ENCODE measurements around the gene SLC37A1. TPM values are rescaled to one million over a fixed set of nuclear protein-coding genes. Genes with fewer than 3 reads are reported as not detected.

SLC37A1 gene
- total and polyA plus RNA-seq, 9 of the 15 experiments (the other 6 are each of a cell fraction or from before 2014, with no cell fraction given) = 0.06 to 3.4 (median 0.40) TPM

DNA sequence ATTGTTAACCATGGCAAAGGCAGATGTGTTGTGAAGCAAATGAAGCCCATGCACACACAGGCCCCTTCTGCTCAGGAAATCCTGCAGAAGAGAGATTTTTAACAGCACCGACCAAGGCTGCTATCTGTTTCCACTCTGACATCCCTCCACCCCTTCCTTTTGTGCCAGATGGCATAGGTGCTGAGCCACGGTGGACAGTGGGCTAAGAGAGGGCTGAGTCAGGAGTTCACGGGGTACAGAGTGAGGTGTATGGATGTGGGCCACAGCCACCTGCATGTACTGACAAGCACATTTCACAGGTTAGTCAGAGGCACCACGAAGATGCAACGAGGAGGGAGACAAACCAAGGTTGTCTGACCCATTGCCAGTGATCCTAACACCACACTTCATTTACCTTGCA is 27.1 kb upstream of the SLC37A1 start:
- peaks cover 0 to 4% of the 10 kb centered on the region in 2 experiments; a peak in 2 of 5 replicates for H3K4me1 ChIP-seq (replicated peaks in 1 of 2; ENCODE audit: control insufficient read depth in 2 of 2, insufficient read depth in 2 of 2, low read length in 2 of 2)
- WGBS (ENCODE audit: insufficient coverage, low coverage, missing lambda C conversion rate) = 0% methylated on average over 5 of the region's 5 CpGs
- H3K4me3 ChIP-seq = no peak overlapping the region
- H3K4me2 ChIP-seq (ENCODE audit: insufficient read depth, low read length) = no peak overlapping the region
- no peaks in the 10 kb centered on the region for H4K20me1 ChIP-seq (replicated peaks; ENCODE audit: control insufficient read depth, insufficient read depth, low read length)
- no peaks in the 10 kb centered on the region for H3K9me1 ChIP-seq (ENCODE audit: control insufficient read depth, insufficient read depth, low read length)
- no peaks in the 10 kb centered on the region for H3K9me3 ChIP-seq (replicated peaks; ENCODE audit: control insufficient read depth, insufficient read depth, low read depth, low read length)
- no peak overlapping the region for H3K27ac ChIP-seq (ENCODE audit: extremely low read depth, low read depth, low read length)
- ChIA-PET POLR2A (no interaction called here), CTCF (ENCODE audit: low intra/inter-chr PET ratio) (no interaction called here)
- no peak for ATAC-seq
- peaks cover 41 to 45% of the 10 kb centered on the region in 2 experiments for H3K27me3 ChIP-seq (ENCODE audit: control insufficient read depth in 2 of 2, insufficient read depth in 2 of 2, low read length in 2 of 2)
- no peak overlapping the region for H3K9ac ChIP-seq (ENCODE audit: insufficient read depth in 1 of 2, low read depth in 2 of 2, low read length in 2 of 2)
- FAIRE-seq = no peak
- in situ Hi-C loops (cut with MboI) = no loop called here
- no peaks in the 10 kb centered on the region for H3K79me2 ChIP-seq (ENCODE audit: control insufficient read depth, insufficient read depth, low read length)
- H2AFZ ChIP-seq (ENCODE audit: low read depth, low read length) = no peak overlapping the region
- BruUV-seq (replicated peaks) = no TSS peak
- H3K36me3 ChIP-seq (ENCODE audit: control insufficient read depth, insufficient read depth, low read length) = no peaks in the 10 kb centered on the region
- intact Hi-C loops (cut with micrococcal nuclease) = no loop called here
- DNase-seq (ENCODE audit: extremely low read depth in 1 of 4, low spot score in 3 of 4) = no peak
- no peak for TF ChIP-seq POLR2B (IDR thresholded peaks at IDR 0.05; ENCODE audit: low read depth, partially characterized antibody)
- no peak for TF ChIP-seq PHF8 (IDR thresholded peaks at IDR 0.05; ENCODE audit: borderline replicate concordance, low read length)
- TF ChIP-seq POLR2G (IDR thresholded peaks at IDR 0.05; ENCODE audit: low read depth, low read length) = no peak
- no peak for TF ChIP-seq PPARD (CRISPR knock-in tag; IDR thresholded peaks at IDR 0.05)
- TF ChIP-seq, protein P1, sequence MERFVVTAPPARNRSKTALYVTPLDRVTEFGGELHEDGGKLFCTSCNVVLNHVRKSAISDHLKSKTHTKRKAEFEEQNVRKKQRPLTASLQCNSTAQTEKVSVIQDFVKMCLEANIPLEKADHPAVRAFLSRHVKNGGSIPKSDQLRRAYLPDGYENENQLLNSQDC (CRISPR knock-in tag; IDR thresholded peaks at IDR 0.05) = no peak
- TF ChIP-seq MTF1 (CRISPR knock-in tag; IDR thresholded peaks at IDR 0.05; ENCODE audit: borderline replicate concordance) = no peak
- TF ChIP-seq, protein P2, sequence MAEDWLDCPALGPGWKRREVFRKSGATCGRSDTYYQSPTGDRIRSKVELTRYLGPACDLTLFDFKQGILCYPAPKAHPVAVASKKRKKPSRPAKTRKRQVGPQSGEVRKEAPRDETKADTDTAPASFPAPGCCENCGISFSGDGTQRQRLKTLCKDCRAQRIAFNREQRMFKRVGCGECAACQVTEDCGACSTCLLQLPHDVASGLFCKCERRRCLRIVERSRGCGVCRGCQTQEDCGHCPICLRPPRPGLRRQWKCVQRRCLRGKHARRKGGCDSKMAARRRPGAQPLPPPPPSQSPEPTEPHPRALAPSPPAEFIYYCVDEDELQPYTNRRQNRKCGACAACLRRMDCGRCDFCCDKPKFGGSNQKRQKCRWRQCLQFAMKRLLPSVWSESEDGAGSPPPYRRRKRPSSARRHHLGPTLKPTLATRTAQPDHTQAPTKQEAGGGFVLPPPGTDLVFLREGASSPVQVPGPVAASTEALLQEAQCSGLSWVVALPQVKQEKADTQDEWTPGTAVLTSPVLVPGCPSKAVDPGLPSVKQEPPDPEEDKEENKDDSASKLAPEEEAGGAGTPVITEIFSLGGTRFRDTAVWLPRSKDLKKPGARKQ (CRISPR knock-in tag; IDR thresholded peaks at IDR 0.05) = no peak
- TF ChIP-seq PCBP2 (IDR thresholded peaks at IDR 0.05; ENCODE audit: low read depth, low read length, poor library complexity, severe bottlenecking) = no peak
- no peak for TF ChIP-seq ZNF507 (tag; conservative IDR thresholded peaks at IDR 0.05)
- TF ChIP-seq, protein P3, sequence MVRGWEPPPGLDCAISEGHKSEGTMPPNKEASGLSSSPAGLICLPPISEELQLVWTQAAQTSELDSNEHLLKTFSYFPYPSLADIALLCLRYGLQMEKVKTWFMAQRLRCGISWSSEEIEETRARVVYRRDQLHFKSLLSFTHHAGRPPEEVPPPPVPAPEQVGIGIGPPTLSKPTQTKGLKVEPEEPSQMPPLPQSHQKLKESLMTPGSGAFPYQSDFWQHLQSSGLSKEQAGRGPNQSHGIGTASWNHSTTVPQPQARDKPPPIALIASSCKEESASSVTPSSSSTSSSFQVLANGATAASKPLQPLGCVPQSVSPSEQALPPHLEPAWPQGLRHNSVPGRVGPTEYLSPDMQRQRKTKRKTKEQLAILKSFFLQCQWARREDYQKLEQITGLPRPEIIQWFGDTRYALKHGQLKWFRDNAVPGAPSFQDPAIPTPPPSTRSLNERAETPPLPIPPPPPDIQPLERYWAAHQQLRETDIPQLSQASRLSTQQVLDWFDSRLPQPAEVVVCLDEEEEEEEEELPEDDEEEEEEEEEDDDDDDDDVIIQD (CRISPR knock-in tag; IDR thresholded peaks at IDR 0.05) = no peak
- no peak for TF ChIP-seq STAT5A (IDR thresholded peaks at IDR 0.05; ENCODE audit: borderline replicate concordance, low read length)
- no peak for TF ChIP-seq RBM22 (IDR thresholded peaks at IDR 0.05; ENCODE audit: low read depth, low read length, poor library complexity, severe bottlenecking)
- TF ChIP-seq CREB3 (tag; conservative IDR thresholded peaks at IDR 0.05; ENCODE audit: low read depth) = no peak
- no peak for TF ChIP-seq TAF15 (IDR thresholded peaks at IDR 0.05; ENCODE audit: low read depth, low read length)
- TF ChIP-seq, protein P4, sequence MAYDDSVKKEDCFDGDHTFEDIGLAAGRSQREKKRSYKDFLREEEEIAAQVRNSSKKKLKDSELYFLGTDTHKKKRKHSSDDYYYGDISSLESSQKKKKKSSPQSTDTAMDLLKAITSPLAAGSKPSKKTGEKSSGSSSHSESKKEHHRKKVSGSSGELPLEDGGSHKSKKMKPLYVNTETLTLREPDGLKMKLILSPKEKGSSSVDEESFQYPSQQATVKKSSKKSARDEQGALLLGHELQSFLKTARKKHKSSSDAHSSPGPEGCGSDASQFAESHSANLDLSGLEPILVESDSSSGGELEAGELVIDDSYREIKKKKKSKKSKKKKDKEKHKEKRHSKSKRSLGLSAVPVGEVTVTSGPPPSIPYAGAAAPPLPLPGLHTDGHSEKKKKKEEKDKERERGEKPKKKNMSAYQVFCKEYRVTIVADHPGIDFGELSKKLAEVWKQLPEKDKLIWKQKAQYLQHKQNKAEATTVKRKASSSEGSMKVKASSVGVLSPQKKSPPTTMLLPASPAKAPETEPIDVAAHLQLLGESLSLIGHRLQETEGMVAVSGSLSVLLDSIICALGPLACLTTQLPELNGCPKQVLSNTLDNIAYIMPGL (CRISPR knock-in tag; IDR thresholded peaks at IDR 0.05) = no peak
- no peak for TF ChIP-seq TEAD1 (CRISPR knock-in tag; IDR thresholded peaks at IDR 0.05)
- TF ChIP-seq NCOA4 (IDR thresholded peaks at IDR 0.05; ENCODE audit: partially characterized antibody) = no peak

Measured in K562 (cell line).